GM21528 (cell line): ENCODE results near the gene SLC35B2.

ENCODE experiments used
- ATAC-seq: cut with Tn5 transposase; IDR thresholded peaks from one replicate; pipeline ENCODE4 v1.9.1; 2021; ENCODE audit warnings: mild to moderate bottlenecking, moderate library complexity; ENCODE audit not compliant: unreplicated experiment, low FRiP score

SLC35B2 gene

DNA sequence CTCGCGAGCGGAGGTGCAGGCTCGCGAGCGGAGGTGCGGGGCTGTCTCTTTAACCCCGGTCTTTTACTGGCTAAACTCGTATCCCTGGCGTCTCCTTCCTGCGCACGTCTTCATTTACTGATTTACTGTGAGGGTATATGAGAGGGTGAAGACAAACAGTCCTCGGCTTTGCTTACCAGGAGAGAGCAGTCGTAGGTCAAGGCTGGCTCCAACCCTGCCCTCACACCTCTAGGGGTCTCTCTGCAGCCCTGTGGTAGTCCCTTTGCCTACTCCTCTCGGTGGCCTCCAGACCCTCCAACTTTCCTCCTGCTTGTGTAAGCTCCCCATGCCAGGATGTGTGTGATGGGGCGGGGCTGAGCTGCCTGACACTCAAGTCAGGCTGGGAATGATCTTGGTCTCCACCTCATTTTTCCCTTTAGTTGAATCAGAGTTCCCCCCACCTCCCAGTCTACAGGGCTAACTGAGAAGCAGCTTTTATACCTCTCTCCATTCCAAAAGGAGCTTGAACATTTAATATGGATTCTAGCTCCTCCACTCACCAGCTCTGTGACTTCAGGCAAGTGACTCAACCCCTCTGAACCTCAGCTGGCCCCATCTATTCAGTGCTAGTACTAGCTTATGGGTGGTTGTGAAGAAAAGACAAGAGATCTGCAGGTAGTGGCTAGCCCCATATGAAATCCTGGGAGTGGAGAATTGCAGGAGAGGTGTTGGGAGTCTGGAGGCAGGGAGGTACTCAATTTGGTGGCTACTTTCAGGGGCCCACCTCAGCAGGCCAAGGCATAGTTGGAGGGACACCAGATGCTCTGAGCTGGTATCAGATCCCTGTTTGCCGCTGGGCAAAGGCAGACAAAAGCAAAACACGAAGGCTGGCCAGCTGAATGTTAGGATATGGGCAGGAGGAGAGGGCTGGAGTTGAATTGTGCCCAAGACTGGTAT is 33.0 kb downstream of the SLC35B2 start:
- ATAC-seq = no peak

DNA sequence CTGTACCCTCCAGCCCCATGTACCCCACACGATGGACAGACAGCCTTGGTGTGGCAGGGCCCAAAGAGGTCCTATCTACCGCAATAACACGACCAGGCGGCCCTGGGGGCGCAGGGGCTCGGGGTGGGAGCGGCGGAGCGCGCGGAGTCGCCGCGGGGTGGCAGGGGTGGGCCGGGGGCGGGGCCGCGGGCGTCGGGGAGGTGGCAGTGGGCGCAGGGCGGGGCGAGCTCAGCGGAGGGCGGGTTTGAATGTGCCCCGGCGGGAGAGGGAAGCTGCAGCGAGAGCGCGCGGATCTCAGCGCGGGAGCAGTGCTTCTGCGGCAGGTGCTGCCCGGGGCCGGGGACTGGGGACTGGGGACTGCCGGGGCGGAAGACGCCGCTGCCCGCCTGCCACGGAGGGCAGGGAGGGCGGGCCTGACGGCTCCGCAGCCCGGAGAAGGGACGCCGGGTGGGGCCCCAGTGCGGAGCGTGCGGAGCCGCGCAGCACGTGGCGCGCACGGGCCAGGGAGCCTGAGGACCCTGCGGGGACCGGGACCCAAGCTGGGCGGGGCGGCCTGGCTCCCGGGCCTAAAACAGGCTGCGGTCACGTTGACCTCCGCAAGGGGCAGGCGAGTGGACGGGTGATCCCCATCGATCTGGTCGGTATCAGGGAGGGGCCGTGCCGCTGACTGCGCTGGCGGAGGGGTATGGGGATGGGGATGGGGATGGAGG is 33.9 kb downstream of the SLC35B2 start, which contains the start of gene SLC29A1:
TSS of gene SLC29A1 (plus strand) at position 277 of the 710 bp plus-strand sequence. CDS start 3,719 bp downstream, outside the sequence.
- peak; percentile 46 for ATAC-seq

DNA sequence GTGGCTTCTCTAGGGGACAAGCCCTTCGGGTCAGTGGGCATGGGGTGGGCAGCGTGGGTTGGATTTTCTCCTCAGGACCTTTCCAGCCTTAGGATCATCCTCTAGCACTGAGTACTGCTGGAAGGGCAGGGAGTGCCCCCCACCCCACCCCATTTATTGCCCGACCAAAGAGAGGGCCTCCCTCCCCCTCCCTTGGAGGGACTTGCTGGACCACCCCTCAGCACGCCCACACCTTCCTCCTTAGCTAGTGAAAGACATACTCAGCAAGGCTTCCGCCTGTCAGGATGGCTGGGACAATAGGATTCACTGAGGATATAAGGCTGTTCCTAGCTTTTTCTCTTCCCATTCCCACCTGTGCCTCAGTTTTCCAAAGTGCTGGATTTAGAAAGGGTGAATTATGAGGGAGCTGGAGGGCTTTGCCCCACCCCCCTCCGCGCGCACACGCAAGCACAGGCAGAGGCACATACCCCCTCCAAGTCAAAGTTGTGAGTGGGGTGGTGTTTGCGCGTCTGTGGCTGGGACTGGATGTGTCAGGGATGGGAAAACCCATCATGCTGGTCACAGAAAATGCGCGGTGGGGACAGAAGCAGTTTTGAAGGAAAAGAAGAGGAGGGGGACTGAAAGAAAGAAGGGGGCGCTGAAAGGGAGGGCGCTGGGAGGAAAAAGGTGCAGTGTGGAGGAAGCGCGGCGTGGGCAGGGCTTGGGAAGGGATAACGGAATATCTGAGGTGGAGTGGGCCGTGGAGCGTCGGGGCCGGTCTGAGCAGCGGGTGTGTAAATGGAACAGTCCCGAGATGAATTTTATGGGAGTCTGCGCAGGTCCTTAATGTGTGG is 34.6 kb downstream of the SLC35B2 start:
- peak; percentile 3 for ATAC-seq

DNA sequence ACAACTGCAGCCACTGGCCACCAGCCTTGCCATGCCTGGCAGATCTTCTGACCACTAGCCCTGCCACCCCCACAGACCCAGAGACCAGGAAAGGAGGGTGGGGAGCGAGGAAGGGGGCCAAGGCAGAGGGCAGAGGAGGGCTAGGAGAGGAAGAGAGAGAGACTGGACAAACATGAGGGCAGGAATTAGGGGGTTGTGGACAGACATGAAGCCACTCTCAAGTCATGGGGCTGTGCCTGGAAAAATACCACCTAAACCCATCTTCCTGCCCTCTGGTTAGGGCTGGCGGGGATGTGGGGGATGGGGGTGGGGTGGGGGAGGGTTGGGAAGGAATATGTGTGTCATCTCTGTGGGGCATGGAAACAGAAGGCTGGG is 35.4 kb downstream of the SLC35B2 start:
- no peak for ATAC-seq

DNA sequence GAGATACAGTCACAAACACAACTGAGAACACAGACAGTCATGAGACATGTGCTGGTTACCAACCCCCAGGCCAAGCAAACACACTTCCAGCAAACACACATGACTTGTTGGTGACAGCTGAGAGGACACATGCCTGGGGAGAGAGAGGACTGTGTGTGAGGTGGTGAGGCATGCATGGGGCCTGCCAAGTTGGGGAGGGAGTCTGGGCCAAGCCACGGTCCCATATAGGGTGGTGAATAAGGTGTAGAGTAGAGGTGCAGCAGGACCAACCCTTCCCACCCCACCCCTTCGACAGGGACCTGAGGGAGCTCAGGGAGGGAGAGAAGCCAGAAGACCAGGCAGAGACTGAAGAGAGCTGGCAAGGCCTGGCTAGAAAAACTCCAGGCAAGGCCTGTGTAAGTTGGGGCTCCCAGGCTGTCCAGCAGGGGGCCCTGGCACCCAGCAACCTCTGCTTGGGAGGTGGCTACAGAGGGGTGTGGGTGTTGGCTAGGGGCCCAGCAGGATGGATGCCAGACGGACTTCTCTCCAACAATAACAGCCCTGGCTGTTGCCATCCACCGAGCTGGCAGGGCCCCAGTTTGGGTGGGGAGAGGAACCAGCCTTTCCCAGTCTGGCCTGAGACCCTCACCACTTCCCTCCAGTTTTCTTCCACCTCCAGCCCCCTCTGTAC is 35.9 kb downstream of the SLC35B2 start:
- no peak for ATAC-seq

DNA sequence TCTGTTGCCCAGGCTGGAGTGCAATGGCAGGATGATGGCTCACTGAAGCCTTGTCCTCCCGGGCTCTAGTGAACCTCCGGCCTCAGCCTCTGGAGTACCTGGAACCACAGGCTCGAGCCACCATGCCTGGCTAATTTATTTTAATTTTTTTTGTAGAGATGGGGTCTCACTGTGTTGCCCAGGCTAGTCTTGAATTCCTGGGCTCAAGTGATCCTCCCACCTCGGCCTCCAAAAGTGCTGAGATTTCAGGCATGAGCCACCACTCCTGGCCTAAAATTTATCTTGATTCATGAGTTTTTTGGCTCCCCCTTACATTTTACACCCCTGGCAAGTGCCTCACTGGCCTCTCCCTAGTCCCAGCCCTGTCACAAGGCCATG is 36.4 kb downstream of the SLC35B2 start:
- no peak for ATAC-seq

DNA sequence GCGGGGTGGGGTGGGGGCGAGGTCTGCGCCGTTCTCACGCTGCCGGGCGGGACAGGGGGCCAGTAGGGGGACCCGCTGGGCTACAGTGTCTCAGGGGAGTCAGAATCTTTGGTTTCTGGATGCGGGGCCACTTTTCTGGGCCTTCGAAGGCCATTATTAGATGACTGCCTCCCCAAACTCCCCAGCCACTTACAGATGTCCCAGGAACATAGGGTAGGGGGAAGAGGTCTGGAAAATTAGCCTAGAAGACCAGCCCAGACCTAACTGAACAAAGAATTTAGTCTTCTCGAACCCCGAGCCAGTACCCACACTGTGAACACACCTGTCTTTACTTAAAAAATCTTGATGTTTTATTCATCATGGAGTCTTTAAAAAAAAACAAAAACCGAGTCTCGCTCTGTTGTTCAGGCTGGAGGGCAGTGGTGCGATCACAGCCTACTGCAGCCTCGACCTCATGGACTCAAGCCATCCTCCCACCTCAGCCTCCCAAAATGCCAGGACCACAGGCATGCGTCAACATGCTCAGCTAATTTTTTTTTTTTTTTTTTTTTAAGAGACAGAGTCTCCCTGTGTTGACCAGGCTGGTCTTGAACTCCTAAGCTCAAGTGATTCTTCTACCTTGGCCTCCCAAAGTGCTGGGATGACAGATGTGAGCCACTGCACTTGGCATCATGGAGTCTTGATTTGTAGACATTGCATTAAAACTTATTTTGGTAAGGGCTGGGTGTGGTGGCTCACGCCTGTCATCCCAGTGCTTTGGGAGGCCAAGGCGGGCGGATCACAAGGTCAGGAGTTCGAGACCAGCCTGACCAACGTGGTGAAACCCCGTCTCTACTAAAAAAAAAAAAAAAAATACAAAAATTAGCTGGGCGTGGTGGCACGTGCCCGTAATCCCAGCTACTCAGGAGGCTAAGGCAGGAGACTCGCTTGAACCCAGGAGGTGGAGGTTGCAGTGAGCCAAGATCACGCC is 37.2 kb downstream of the SLC35B2 start:
- ATAC-seq = no peak

DNA sequence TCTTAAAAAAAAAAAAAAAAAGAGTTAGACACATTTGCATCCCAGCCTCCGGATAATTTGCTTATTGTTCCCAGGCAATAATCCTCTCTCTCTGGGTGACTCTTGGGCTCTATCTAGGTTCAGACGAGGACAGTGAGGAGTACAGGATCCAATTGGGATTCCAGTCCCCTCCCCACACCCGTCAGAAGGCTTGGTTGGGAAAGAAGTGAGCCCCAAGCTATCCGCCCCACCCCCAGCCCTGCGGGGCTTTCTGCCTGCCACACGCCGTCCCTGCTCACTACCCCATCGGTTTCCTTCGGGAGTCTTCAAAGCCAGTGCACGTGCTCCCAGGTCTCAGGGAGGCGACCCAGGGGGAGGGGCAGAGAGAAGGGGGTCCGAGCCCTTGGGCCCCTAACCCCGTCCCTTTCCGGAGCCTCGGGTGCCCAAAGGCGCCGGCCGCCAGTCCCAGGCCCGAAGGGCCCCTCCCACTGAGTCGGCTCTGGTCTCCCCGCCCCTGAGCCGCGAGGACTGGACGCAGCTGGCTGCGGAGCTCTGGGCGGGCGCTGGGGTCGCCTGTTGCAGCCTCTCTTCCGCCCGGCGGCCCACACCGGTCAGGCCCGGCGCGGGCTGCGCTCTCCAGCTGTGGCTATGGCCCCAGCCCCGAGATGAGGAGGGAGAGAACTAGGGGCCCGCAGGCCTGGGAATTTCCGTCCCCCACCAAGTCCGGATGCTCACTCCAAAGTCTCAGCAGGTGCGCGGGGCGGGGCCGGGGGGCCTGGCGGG is 38.1 kb downstream of the SLC35B2 start:
- peak; percentile 42 for ATAC-seq

DNA sequence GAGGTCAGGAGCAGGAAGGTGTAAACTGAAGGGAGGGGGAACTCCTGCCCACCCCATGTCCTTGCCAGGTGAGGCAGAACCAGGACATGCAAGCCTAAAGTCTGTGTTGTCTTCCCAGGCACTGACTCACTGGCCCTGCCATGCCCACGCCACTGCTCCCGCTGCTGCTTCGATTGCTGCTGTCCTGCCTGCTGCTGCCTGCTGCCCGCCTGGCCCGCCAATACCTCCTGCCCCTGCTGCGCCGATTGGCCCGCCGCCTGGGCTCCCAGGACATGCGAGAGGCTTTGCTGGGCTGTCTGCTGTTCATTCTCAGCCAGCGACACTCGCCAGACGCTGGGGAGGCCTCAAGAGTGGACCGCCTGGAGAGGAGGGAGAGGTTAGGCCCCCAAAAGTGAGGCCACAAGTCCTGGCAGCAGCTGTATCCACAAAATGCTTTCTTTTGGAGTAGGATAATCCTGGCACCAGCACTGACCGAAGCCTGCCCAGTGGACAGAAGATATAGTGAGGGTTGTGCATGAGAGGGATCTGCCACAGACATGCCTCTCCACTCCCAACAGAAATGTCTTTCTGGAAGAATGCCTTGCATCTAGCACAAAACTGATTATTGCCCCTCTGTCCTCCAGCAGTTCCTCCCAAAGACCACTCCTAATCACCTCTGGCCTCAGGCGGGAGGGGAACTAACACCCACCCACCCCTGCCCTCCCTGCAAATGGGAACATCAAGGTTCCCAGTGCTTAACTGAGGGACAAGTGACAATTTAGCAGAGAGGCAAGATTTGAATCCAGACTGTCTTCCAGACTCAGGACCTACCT is 39.8 kb downstream of the SLC35B2 start:
- ATAC-seq = no peak

DNA sequence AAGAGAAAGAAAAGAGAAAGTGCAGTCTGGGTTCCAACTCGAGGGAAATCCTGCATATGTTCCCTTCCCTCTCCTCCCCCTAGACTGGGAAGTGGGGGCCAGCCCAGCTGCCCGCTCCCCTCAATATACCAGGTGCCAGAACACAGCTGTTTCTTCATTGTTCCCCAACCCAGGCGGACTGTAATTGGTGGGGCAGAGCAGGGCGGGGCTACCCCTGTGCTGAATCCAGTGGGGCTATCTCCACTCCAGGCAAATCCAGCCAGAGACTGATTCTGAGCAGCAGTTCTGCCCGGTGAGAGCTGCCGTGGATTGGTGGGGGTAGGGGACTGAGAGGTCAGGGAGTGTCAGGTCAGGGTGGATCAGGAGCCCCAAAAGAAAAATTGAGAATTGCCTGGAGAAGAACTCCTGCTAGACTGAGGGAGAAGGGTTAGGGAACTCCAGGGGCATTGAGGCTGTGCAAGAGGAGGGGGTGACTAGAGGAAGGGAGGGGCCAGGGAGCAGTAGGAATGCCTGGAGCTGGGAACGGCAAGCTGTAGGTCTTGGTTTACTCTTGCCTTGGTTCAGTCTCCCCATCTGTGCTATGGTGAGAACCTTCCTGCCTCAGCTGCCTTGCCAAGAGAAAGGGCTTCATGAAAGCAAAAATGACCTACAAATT is 40.5 kb downstream of the SLC35B2 start, which contains the start of gene MYMX:
TSS of gene MYMX (plus strand) at position 250 of the 655 bp plus-strand sequence. CDS start 546 bp downstream, outside the sequence.
- ATAC-seq = no peak

DNA sequence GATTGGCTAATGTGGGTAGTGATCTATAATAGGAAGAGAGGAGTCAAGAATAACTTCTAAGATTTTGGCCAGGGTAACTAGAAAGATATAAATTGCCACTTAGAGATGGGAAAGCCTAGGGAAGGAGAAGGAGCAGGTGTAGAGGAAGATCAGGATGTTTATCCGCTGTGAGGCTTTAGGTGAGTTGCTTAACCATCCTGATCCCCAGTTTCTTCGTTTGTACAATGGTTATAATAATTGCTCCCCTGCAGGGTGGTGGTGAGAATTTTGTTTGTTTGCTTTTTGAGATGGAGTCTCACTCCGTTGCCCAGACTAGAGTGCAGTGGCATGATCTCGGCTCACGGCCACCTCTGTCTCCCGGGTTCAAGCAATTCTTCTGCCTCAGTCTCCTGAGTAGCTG is 43.0 kb downstream of the SLC35B2 start:
- no peak for ATAC-seq

DNA sequence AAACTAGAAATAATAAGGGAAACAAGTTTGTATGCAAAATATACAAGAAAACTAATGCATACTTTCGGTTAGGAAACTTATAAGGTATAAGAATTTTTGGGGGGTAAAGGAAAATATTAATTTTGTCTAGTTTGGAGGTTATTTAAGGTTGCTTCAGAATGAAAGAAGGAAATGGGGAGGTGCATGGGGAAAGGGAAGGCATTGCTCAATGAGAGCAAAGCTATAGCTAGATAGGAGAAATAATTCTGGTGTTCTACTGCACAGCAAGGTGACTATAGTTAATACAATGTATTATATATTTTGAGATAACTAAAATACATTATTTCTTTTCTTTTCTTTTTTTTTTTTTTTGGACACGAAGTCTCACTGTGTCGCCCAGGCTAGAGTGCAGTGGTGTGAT is 46.0 kb downstream of the SLC35B2 start:
- ATAC-seq = no peak

DNA sequence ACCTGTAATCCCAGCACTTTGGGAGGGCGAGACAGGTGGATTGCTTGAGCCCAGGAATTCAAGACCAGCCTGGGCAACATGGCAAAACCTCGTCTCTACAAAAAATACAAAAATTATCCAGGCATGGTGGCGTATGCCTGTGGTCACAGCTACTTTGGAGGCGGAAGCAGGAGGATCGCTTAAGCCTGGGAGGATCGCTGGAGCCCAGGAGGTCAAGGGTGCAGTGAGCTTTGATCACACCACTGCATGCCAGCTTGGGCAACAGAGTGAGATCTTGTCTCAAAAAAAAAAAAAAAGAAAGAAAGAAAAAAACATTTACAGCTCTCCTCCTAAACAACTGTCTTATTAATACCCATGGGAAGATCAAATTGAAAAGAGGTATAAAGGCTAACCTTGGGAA is 49.4 kb downstream of the SLC35B2 start:
- ATAC-seq = no peak
